Hepatic stellate cell (primary cell): Measurements from ENCODE around the gene PSMD2.
A peak's percentile ranks its signal among the peaks of the same experiment; 100 is the strongest.
"Not testable (repeated sequence)": the region's sequence is repeated elsewhere in the genome, so short reads cannot be mapped to it uniquely, and the experiment has no call there.

Experiments used
- DNase-seq: peaks from one replicate; pipeline ENCODE4 v3.0.0; 2011; ENCODE audit warnings: low spot score

PSMD2 gene

GRCh38 chr3:184339451-184340135 lies 40.6 kb downstream of the PSMD2 start:
- not testable (repeated sequence) for DNase-seq

GRCh38 chr3:184341925-184342324 lies 42.9 kb downstream of the PSMD2 start:
- no peak for DNase-seq

- no peak for DNase-seq
Observed at GRCh38 chr3:184343200-184343876, 44.3 kb downstream of the PSMD2 start.

- DNase-seq = no peak
Observed at GRCh38 chr3:184344579-184345316, 45.7 kb downstream of the PSMD2 start.

- peak; percentile 89 for DNase-seq
Observed at GRCh38 chr3:184345317-184346144, 46.5 kb downstream of the PSMD2 start.

GRCh38 chr3:184346480-184347190 lies 47.6 kb downstream of the PSMD2 start:
- DNase-seq = no peak

- no peak for DNase-seq
Observed at GRCh38 chr3:184347321-184348056, 48.4 kb downstream of the PSMD2 start.

- no peak for DNase-seq
Observed at GRCh38 chr3:184348057-184348382, 49.0 kb downstream of the PSMD2 start.

- no peak for DNase-seq
Observed at GRCh38 chr3:184349563-184350470, 50.8 kb downstream of the PSMD2 start.

GRCh38 chr3:184350618-184351017 lies 51.6 kb downstream of the PSMD2 start:
- DNase-seq = no peak

- DNase-seq = no peak
Observed at GRCh38 chr3:184351511-184352148, 52.6 kb downstream of the PSMD2 start.

GRCh38 chr3:184352149-184352785 lies 53.2 kb downstream of the PSMD2 start:
- DNase-seq = no peak

GRCh38 chr3:184352897-184353545 lies 54.0 kb downstream of the PSMD2 start:
- no peak for DNase-seq

- no peak for DNase-seq
Observed at GRCh38 chr3:184353546-184353941, 54.5 kb downstream of the PSMD2 start.

- peak; percentile 65 for DNase-seq
Observed at GRCh38 chr3:184354121-184354728, 55.2 kb downstream of the PSMD2 start.

- no peak for DNase-seq
Observed at GRCh38 chr3:184354754-184355153, 55.7 kb downstream of the PSMD2 start.

- no peak for DNase-seq
Observed at GRCh38 chr3:184355261-184356040, 56.4 kb downstream of the PSMD2 start.
